Stimulated activated naive CD4-positive, alpha-beta T cell (primary cell): ENCODE results near the gene HTR1E.
"Not testable (repeated sequence)": the region's sequence is repeated elsewhere in the genome, so short reads cannot be mapped to it uniquely, and the experiment has no call there.

Experiments
- DNase-seq, 6 experiments: peaks; one replicate each; lab custom pipeline; 2025; lab: John Stamatoyannopoulos, UW

Gene HTR1E

DNA sequence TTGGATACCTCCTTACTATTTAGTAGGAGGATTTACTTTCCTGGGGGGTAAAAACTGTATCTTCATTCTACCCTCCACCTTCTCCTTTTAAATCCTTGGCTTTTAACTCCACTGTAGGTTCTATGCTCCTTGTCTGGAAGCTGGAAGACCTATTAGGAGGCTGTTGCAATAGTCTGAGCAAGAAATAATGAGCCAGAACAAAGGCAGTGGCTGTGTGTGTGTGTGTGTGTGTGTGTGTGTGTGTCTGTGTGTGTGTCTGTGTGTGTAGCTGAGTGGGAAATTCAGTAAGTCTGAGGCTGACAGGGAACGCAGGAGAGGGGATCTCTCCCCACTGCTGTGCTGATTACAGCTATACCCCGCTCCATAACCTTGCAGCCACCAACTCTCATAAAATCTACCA is 35.8 kb downstream of the HTR1E start:
- no peak for DNase-seq

DNA sequence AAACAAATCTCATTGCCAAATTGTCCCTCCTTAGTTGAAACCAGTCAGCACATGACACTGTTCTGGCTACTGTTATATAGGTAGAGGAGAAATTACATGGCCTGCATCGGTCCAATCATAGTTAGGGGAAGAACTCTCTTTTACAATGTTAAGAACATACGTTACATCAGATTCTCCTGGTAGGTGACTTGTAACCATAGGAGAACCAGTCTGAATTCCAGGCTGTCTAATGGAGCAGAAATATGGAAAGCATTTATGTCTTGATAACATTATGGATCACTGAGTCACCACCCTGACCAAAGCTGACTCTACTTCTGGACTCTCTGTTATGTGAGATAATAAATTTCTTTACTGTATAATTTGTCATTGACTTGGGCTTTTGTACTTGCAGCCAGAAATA is 40.9 kb downstream of the HTR1E start:
- DNase-seq, result no peak

DNA sequence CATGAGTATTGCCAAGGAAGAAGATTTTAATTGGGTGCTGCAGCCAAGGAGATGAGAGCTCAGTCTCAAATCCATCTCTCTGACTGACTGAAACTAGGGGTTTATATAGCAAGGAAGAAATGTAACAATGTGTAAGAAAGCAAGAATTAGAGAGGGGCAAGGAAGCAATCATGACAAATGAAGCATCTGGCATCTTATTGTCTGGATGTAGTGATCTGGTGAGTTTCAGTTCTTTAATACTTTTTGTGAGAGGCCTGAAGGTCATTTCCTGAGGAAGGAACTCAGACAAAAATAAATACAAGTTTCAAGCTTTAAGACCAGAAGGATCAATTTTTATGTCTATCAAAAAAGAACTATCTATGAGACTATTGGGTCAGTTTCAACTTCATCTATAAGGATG is 64.2 kb downstream of the HTR1E start:
- DNase-seq, result no peak

DNA sequence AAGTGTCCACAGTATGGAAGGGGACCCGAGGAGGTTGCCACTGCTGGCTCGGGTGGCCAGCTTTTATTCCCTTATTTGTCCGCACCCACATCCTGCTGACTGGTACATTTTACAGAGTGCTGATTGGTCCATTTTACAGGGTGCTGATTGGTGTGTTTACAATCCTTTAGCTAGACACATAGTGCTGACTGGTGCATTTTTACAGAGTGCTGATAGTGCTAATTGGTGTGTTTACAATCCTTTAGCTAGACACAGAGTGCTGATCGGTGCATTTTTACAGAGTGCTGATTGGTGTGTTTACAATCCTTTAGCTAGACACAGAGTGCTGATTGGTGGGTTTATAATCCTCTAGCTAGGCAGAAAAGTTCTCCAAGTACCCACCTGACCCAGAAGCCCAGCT is 65.1 kb downstream of the HTR1E start:
- DNase-seq, result not testable (repeated sequence)

DNA sequence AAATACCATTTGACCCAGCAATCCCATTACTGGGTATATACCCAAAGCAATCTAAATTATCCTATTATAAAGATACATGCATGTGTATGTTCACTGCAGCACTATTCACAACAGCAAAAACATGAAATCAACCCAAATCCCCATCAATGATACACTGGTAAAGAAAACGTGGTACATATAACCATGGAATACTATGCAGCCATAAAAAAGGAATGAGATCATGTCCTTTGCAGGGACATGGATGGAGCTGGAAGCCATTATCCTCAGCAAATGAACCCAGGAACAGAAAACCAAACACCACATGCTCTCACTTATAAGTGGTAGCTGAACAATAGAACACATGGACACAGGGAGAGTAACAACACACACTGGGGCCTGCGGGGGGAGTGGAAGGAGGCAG is 69.2 kb downstream of the HTR1E start:
- DNase-seq, result not testable (repeated sequence)

DNA sequence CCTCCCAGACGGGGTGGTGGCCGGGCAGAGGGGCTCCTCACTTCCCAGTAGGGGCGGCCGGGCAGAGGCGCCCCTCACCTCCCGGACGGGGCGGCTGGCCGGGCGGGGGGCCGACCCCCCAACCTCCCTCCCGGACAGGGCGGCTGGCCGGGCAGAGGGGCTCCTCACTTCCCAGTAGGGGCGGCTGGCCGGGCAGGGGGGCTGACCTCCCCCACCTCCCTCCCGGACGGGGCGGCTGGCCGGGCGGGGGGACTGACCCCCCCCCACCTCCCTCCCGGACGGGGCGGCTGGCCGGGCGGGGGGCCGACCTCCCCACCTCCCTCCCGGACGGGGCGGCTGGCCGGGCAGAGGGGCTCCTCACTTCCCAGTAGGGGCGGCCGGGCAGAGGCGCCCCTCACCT is 72.3 kb downstream of the HTR1E start:
- DNase-seq, result not testable (repeated sequence)

DNA sequence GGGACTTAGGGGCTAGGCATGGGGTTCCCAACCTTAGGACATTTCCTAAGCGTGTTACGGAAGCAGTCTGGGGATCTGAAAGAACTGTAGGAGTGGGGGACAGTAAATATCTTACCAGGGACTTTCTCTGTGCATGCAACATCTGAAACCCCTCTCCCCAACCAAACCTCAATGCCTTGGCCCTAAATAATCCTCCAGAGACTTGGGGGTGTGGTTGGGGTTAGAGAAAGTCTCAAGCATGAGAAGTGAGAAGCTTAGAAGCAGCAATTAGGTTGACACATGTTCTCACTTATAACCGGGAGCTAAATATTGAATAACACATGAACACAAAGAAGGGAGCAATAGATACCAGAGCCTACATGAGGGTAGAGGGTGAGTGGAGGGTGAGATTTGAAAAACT is 74.7 kb downstream of the HTR1E start:
- DNase-seq, result no peak

DNA sequence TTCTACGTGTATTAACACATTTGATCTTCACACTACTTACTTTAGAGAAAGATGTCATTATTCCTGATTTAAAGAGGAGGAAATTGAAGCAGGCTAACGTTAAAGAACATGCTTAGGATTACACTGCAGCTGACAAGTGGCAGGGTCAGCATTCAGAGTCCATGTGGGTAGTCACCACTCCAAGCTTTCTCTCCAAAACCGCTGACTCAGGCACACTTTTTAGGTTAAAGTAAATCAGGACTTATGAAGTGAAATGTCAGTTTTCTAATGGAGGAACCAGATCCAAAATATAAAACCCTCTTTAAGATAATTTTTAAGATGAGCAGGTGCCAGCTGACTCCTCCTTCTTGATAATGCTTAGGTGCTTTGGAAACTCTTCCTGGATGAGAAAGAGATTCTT is 75.4 kb downstream of the HTR1E start:
- DNase-seq, result no peak

DNA sequence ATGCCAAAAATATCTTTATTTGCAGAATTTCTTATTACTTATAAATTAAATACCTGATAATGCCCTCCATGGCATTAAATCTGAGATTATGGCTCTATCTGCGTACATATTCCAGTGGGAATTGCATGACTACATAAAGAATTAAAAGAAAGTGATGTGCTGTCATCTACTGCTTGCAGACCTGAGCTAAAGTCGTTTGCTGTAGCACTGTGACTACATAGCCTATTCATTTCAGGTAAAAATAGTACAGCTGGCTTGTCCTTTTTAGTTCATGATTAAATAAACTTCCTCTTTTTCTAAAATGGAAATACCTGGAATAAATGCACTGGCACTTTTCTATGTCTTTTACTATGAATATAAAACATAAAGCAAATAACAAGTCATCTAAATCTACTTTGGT is 79.4 kb downstream of the HTR1E start:
- no peak for DNase-seq

DNA sequence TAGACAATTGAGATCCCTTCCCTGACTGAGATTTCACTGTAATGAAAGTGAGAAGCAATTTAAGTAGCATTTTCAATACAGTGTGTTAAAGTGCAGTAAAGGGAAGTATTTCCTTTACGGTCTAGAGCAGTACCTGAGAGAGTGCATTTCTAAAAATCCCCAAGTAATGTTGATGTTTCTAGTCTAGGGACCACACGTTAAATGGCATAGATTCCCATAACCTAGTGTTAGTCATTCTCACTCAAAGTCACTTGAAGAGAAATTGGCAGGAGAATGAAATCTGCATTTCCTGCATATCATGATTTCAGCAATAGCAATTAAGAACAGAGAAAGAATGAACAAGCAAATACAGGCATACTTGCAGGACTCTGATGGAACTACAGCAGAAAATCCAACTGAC is 89.7 kb downstream of the HTR1E start:
- no peak for DNase-seq

DNA sequence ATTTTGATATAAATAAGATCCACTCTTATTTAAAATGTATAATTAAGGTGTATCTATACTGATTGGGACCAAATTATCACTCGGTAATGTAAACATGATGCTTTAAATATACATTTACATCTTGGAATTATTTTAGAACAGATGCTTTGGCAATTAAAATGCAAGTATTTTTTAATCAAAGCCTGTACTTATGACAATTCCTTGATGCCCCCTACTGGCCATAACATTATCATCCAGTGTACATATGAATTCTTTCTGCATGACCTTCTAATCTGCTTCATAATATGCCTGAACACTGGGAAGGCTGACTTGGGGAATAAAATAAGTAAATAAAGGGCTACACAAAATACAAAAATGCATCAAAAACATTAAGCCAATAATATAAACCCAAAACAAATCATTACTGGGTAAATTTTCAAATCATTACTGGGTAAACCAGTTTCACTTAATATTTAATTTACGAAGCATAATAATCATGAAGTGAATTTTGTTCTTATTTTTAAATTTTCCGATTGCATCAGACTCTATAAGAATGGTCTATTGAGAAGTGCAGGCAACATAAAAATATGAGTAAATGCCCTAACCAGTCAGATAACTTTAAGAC is 92.5 kb downstream of the HTR1E start:
- DNase-seq, result peak in 1 of 6 experiments; percentile 3

DNA sequence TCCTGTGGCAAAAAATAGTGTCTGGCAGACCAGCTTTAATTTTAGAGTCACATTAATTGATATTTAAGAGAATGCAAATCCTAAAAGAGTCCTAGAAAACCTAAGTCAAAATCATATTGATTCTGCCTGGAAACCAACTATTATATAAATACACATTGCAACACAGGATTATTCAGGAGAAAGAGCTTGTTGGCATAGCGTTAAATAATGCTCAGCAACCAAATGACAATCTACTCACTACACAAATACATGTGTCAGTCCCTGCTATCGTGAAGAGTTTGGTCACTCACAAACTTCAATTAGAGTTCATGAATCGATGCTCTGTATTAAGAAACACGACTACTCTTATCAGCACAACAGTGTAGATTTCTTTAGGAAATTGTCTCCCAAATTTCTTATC is 103.4 kb downstream of the HTR1E start:
- no peak for DNase-seq

DNA sequence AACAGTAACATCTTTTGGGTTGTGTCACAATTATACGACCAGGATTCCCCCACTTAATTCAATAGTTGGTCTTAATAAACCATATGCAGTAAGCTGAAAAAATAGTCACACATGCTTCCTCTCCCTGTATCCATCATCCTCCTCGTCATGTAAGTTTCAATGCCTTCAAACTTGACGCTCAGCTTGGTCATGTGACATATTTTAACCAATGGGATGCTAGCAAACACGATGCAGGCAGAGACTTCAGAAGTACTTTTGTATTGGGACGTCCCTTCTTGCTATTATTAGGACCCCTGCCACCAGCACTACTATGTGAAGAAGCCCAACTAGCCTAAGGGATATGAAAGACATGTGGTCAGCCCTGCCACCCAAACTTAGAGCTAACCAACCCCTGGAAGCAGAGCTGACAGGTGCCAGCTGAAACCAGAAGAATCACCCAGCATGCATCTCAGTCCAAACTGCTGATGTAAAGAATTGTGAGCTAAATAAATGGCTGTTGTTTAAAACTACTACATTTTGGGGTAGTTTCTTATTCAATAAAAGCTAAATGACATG is 108.3 kb downstream of the HTR1E start:
- no peak for DNase-seq

DNA sequence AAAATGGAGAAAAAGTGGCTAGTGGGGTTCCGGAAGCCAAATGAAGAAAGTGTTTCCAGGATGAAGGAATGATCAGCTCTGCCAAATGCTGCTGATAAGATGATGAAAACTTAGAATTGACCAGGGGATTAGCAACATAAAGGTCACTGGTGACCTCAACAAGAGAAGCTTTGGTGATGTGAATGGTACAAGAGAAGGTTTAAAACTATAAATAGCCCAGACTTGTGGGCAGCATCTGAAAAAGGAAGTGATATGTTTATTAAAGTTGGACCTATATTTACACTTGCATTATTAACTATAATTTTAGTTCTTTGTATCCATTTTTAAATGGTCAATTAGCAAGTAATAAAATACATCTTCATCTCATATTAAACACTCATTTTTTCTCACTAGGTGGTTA is 112.5 kb downstream of the HTR1E start:
- no peak for DNase-seq

DNA sequence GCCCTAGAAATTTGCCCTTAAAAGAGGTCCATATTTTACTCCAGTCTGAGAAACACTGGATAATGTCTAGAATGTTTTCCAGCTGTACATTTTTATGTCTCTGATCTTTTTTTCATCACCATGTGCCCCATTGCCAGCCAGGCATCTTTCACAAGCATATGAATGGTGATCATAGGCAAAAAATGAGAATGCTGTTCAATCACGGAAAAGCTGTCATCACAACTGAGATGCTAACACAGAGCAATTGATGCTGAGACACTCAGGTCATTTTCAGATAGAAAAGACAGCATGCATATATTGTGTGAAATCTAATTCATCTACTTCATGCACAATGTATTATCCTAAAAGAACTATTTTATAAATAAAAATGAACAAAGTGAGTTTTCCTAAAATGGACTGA is 116.0 kb downstream of the HTR1E start:
- no peak for DNase-seq

DNA sequence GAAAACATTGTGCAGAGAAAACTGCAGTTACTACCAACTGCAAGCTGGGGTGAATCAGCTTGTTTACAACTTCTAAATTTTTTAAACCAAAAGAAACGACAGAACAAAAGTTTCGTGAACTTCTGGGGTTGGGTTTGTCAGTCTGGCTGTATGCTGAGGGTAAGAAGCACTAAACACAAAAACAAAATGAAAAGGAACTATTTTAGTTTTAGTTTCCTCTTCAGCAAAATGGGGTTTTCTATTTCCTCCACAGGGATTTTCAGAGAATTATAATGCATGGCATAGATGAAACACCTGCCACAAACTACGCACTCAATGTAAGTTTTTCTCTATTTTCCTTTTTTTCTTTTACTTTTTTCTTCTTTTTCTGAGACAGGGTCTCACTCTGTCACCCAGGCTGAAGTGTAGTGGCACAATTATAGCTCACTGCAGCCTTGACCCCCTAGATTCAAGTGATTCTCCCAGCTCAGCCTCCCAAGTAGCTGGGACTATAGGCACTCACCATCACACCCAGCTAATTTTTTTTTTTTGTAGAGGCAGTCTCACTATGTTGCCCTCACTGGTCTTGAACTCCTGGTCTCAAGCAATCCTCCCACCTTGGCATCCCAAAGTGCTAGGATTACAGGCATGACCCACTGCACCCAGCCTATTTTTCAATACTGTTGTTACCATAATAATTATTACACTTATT is 117.0 kb downstream of the HTR1E start:
- no peak for DNase-seq

DNA sequence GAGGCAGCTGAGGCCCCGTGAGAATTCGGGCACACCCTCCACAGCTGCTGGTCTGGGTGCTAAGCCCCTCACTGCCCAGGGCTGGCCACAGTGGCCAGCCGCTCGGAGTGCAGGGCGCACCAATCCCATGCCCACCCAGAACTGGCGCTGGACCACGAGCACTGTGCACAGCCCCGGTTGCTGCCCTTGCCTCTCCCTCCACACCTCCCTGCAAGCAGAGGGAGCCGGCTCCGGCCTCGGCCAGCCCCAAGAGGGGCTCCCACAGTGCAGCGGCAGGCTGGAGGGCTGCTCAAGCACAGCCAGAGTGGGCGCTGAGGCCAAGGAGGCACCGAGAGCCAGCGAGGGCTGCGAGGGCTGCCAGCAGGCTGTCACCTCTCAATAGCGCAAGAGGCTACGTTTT is 122.6 kb downstream of the HTR1E start:
- DNase-seq, result no peak

DNA sequence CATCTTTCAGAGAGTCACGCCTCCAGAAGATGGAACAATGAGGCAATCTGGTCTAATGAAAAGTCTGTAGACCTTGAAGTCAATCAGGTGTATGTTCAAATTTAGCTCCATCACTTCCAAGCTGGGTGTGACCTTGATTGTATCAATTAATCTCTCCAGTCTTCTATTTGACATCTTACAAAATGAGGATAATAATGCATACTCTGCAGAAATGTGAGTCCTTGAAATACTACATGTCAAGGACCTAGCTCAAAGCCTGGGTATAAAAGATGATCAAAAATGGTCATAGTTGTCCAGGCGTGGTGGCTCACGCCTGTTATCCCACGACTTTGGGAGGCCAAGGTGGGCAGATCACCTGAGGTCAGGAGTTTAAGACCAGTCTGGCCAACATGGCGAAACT is 127.8 kb downstream of the HTR1E start:
- DNase-seq, result no peak
